Activated CD8-positive, alpha-beta memory T cell treated with anti-CD3 and anti-CD28 coated beads, Interleukin-2, amount 50 U/mL, for 24 hours (primary cell): ENCODE measurements around the gene DHRS2.
A peak's percentile ranks its signal among the peaks of the same experiment; 100 is the strongest.
"Not testable (repeated sequence)": the region's sequence is repeated elsewhere in the genome, so short reads cannot be mapped to it uniquely, and the experiment has no call there.

ENCODE experiments used
- DNase-seq: peaks from one replicate; pipeline ENCODE4 v3.0.0-alpha.2; 2020; ENCODE audit errors: extremely low read depth

Gene DHRS2, protein sequence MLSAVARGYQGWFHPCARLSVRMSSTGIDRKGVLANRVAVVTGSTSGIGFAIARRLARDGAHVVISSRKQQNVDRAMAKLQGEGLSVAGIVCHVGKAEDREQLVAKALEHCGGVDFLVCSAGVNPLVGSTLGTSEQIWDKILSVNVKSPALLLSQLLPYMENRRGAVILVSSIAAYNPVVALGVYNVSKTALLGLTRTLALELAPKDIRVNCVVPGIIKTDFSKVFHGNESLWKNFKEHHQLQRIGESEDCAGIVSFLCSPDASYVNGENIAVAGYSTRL

DNA sequence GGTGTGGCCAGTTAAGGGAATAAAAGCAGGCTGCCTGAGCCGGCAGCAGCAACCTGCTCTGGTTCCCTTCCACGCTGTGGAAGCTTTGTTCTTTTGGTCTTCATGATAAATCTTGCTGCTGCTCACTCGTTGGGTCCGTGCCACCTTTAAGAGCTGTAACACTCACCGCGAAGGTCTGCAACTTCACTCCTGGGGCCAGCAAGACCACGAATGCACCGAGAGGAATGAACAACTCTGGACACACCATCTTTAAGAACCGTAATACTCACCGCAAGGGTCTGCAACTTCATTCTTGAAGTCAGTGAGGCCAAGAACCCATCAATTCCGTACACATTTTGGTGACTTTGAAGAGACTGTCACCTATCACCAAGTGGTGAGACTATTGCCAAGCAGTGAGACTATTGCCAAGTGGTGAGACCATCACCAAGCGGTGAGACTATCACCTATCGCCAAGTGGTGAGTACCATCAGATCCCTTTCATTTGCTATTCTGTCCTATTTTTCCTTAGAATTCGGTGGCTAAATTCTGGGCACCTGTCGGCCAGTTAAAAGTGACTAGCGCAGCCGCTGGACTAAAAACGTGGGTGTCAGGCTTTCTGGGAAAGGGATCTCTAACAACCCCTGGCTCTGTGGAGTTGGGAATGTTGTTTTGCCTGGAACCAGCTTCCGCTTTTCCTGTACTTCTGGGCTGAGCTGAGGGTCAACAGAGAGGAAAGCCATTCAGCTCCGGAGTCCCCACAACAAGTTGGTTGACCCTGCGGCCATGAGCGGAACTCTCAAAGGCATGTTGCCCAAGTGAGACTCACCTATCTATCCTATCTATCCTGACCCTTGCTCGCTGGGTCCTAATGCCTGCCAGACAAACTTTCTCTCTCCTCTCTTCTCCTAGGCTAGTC is at the start of gene DHRS2:
Gene DHRS2, plus strand, starts transcription at position 48 of the 895 bp plus-strand sequence. CDS start 2,501 bp downstream, outside the sequence.
- no peak for DNase-seq

- DNase-seq, result peak; percentile 55
These were observed 47.1 kb upstream of the DHRS2 start for GRCh38 chr14:23588884-23589598.

DNA sequence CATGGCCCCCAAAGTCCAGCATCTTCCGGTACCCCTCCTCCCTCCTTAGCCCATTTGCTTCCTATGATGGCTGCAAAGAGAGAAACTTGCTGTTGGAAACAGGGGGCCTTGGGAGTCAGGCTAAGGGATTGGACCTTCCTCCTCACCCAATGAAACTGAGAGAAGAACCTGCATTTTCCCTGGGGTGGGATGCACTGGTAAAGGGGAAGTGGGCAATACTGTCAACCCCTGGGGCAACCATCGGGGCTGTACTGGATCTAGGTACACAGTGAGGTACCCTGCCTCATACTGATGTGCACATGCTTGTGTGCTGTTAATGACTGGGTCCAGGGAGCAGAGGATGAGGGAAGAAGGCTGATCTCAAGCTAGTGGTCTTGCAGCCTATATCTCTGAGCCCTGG is 46.6 kb upstream of the DHRS2 start:
- no peak for DNase-seq

GRCh38 chr14:23590198-23590597 is 46.0 kb upstream of the DHRS2 start:
- DNase-seq, result no peak

GRCh38 chr14:23594191-23594590 is 42.0 kb upstream of the DHRS2 start:
- DNase-seq, result not testable (repeated sequence)

- DNase-seq, result no peak
These were observed 35.8 kb upstream of the DHRS2 start for GRCh38 chr14:23600322-23600707.

DNA sequence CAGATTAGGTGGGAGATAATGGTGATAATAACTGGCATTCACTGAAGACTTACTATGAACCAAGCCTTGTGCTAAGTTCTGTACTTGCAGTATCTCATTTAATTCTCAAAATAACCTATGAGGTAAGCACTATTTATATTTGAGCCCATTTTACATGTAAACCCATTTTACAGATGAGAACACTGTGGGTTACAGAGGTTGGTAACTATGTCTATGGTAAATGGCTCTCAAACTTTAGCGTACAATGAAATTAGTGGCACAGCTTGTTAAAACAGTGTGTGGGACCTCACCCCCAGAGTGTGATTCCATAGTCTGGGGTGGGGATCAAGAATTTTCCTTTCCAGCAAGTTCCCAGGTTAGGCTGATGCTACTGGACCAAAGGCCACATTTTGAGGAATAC is 35.4 kb upstream of the DHRS2 start:
- no peak for DNase-seq

DNA sequence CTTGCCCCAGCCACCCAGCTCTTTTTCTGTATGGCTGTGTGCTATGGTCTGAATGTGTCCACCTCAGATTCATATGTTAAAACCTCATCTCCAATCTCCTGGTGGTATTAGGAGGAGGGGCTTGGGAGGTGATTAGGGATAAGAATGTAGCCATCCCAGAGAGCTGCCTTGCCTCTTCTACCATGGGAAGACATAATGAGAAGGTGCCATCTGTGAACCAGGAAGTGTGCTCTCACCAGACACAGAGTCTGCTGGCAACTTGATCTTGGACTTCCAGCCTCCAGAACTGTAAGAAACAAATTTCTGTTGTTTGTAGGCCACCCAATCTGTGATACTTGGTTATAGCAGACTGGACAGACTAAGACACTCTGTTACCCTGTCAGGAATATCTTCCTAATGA is 34.7 kb upstream of the DHRS2 start:
- no peak for DNase-seq

DNA sequence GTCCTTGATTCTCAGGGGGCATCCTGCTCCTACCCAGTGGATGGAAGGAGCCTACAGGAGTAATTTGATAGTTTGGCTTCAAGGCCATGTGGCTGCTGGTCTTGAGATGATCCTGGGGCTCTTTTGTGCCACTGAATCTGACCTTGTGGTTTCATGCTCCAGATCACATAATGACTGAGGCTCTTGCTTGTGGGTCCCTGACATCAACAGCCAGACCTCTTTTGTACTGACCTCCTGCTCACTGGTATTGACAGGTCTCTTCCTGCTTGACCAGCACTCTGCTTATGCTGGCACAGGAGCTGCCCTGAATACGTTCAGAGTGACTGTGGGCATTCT is 34.4 kb upstream of the DHRS2 start:
- no peak for DNase-seq

DNA sequence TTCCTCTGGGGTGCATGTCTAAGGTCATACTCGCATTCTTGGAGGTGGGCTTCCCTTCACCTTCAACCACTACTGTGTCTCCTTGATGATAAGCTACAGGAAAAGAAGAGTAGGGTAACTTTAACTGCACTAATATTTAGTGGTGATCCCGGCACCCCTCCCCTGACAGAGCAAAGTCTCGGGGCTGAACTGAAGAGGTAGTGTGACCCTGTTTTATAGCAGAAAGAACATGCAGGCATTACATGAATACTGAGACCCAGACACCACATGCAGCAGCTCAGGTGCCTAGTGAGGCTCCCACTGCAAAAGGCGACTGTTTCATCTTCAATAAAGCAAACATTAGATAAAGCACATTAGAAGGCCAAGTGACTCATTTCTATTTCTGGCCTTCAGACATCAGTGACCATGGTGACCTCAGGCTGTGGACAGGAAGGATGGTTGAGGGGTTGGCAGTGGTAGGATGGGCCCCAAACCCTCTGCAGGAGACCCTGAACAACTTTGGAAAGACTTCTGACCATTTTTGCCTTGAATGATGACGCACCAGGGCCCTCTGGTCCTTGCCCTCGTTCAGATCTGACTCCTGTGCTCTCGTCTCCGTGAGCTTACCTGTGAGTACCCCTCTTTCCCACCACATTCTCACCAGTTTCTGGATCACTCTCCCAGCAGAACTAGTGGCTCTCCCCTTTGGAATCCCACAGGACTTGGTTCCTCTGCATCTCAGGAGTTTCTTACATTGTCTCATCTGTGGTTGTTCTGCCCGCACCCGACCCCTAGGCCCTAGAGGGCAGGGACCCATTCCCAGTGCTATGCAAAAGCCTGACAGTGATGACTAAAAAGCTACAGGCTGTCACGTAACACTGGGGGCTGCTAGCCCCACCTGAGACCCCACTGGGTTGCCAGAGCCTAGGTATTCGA is 33.7 kb upstream of the DHRS2 start:
- DNase-seq, result no peak

GRCh38 chr14:23603103-23603502 is 33.1 kb upstream of the DHRS2 start:
- no peak for DNase-seq

DNA sequence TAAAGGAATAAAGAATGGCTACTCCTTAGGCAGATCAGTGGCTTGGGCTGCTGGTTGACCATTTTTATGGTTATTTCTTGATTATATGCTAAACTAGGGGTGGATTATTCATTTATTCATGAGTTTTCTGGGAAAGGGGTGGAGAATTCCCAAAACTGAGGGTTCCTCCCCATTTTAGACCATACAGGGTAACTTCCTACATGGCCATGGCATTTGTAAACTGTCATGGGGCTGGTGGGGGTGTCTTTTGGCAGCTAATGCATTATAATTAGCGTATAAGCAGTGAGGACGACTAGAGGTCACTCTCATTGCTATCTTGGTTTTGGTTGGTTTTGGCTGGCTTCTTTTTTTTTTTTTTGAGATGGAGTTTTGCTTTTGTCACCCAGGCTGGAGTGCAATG is 32.0 kb upstream of the DHRS2 start:
- DNase-seq, result no peak

DNA sequence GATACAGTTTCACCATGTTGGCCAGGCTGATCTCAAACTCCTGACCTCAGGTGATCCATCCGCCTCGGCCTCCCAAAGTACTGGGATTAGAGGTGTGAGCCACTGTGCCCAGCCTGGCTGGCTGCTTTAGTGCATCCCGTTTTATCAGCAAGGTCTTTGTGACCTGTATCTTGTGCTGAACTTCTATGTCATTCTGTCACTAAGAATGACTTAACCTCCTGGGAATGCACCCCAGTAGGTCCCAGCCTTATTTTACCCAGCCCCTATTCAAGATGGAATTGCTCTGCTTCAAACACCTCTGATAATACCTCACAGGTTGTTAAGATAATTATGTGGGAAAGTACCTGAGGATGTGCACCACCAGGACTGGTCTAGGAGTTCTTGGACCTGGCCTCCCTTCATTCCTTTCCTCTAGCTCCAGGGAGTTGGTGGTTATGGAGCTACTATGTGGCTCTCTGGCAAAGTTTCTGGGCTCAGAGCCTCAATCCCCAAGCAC is 31.4 kb upstream of the DHRS2 start:
- DNase-seq, result no peak

- no peak for DNase-seq
These were observed 30.1 kb upstream of the DHRS2 start for GRCh38 chr14:23605931-23606585.

- DNase-seq, result no peak
These were observed 27.7 kb upstream of the DHRS2 start for GRCh38 chr14:23608454-23608853.

- DNase-seq, result no peak
These were observed 27.2 kb upstream of the DHRS2 start for GRCh38 chr14:23609001-23609400.

DNA sequence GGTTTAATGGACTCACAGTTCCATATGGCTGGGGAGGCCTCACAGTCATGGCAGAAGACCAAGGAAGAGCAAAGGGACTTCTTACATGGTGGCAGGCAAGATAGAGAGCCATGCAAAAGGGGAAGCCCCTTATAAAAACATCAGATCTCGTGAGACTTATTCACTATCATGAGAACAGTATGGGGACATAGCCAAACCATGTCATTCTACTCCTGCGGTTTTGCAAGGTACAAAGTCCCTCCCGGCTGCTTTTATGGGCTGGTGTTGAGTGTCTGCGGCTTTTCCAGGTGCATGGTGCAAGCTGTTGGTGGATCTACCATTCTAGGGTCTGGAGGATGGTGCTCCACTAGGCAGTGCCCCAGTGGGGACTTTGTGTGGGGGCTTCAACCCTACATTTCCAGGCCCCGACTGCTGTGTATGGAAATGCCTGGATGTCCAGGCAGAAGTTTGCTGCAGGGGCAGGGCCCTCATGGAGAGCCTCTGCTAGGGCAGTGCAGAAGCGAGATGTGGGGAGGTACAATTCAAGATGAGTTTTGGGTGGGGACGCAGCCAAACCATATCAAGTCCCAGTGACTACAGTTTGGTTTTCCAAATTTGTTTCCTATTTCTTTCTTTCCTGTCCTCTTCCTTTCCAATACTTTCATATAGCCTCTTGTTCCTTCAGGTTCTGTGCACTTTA is 26.6 kb upstream of the DHRS2 start:
- DNase-seq, result not testable (repeated sequence)

- DNase-seq, result no peak
These were observed 25.9 kb upstream of the DHRS2 start for GRCh38 chr14:23610090-23610814.

- DNase-seq, result no peak
These were observed 25.3 kb upstream of the DHRS2 start for GRCh38 chr14:23610815-23611289.
